SK-N-SH (cell line): ENCODE measurements around the gene GUCY2D. TPM values are rescaled to one million over a fixed set of nuclear protein-coding genes. Genes with fewer than 3 reads are reported as not detected.

ENCODE experiments used
- CTCF ChIA-PET: fragments of 300-600, 350-600 bp; formaldehyde crosslinking; extraction: SDS; loops from one replicate; lab custom pipeline; 2021; lab: Yijun Ruan, JAX
- POLR2A ChIA-PET: fragments of 350-600 bp; sonication (Branson Sonifier 250); formaldehyde crosslinking; extraction: SDS; loops from one replicate; lab custom pipeline; 2020; ENCODE audit warnings: antibody characterized with exemption, inconsistent platforms; lab: Yijun Ruan, JAX
- DNase-seq: peaks from one replicate; pipeline ENCODE4 v3.0.0; 2012
- H2AFZ ChIP-seq: fragments of 200-600 bp; sonication (generic); 2 replicates; pipeline ENCODE4 v1.8.1; 2016; ENCODE audit warnings: antibody characterized with exemption, mild to moderate bottlenecking, low read depth
- H3F3A ChIP-seq: fragments of 200-600 bp; sonication (generic); replicated peaks from 2 replicates; pipeline ENCODE3; 2016; ENCODE audit warnings: antibody characterized with exemption, mild to moderate bottlenecking; ENCODE audit not compliant: insufficient read depth
- H3K27ac ChIP-seq, 2 experiments: fragments of 200-500 bp in 1 of 2; fragments of 200-600 bp in 1 of 2; sonication (Bioruptor generic) in 1 of 2; sonication (generic), shearing (Covaris generic) in 1 of 2; 2 replicates each; pipeline versions ENCODE4 v1.5.1 to v1.6.1; 2014 to 2016; ENCODE audit warnings: low read depth in 2 of 2, inconsistent platforms in 1 of 2, low read length in 1 of 2, mild to moderate bottlenecking in 1 of 2, mixed read lengths in 1 of 2
- H3K27me3 ChIP-seq: fragments of 200-600 bp; sonication (generic), shearing (Covaris generic); 2 replicates; pipeline ENCODE4 v1.6.1; 2016; ENCODE audit warnings: mixed run types; ENCODE audit not compliant: insufficient read depth
- H3K36me3 ChIP-seq, 2 experiments: fragments of 200-500 bp in 1 of 2; fragments of 200-600 bp in 1 of 2; sonication (Bioruptor generic) in 1 of 2; sonication (generic) in 1 of 2; replicated peaks in 1 of 2; 2 replicates each; pipeline versions ENCODE3 to v1.5.1; 2014 to 2016; ENCODE audit warnings: low read length in 1 of 2, mild to moderate bottlenecking in 1 of 2; ENCODE audit not compliant: insufficient read depth in 2 of 2, control insufficient read depth in 1 of 2
- H3K4me1 ChIP-seq, 2 experiments: fragments of 200-500 bp in 1 of 2; fragments of 200-600 bp in 1 of 2; sonication (Bioruptor generic) in 1 of 2; sonication (generic), shearing (Covaris generic) in 1 of 2; 2 replicates each; pipeline versions ENCODE4 v1.5.1 to v1.6.1; 2014 to 2016; ENCODE audit warnings: low read depth in 1 of 2, low read length in 1 of 2, mixed run types in 1 of 2; ENCODE audit not compliant: insufficient read depth in 2 of 2, control insufficient read depth in 1 of 2
- H3K4me2 ChIP-seq: fragments of 200-600 bp; sonication (generic), shearing (Covaris generic); 2 replicates; pipeline ENCODE4 v1.6.1; 2017; ENCODE audit warnings: mixed run types
- H3K4me3 ChIP-seq, 2 experiments: fragments of 200-500 bp in 1 of 2; fragments of 200-600 bp in 1 of 2; sonication (Bioruptor generic) in 1 of 2; sonication (generic), shearing (Covaris generic) in 1 of 2; 2 replicates each; pipeline versions ENCODE4 v1.5.1 to v1.8.1; 2014 to 2016; ENCODE audit warnings: low read depth in 2 of 2, inconsistent platforms in 1 of 2, low read length in 1 of 2, mild to moderate bottlenecking in 1 of 2, mixed read lengths in 1 of 2, moderate library complexity in 1 of 2
- H3K79me2 ChIP-seq: fragments of 200-600 bp; sonication (generic); 2 replicates; pipeline ENCODE4 v1.8.1; 2017; ENCODE audit warnings: mild to moderate bottlenecking; ENCODE audit not compliant: insufficient read depth
- H3K9ac ChIP-seq: fragments of 200-600 bp; sonication (generic); 2 replicates; pipeline ENCODE4 v1.6.1; 2017; ENCODE audit warnings: mixed run types
- H3K9me2 ChIP-seq: fragments of 200-600 bp; sonication (generic); 2 replicates; pipeline ENCODE4 v1.6.1; 2017; ENCODE audit warnings: mixed run types
- H3K9me3 ChIP-seq: fragments of 200-600 bp; sonication (generic); 2 replicates; pipeline ENCODE4 v1.6.1; 2017; ENCODE audit warnings: mixed run types, mild to moderate bottlenecking, moderate library complexity
- H4K20me1 ChIP-seq: fragments of 200-600 bp; sonication (generic); 2 replicates; pipeline ENCODE4 v1.6.1; 2017; ENCODE audit warnings: mild to moderate bottlenecking, mixed run types; ENCODE audit not compliant: insufficient read depth
- EP300 ChIP-seq, 2 experiments: IDR thresholded peaks; 2 replicates each; pipeline versions ENCODE4 v1.4.0 to v1.6.1; 2012; ENCODE audit warnings: borderline replicate concordance in 1 of 2, low read depth in 1 of 2, low read length in 1 of 2
- GATA2 ChIP-seq: sonication (generic); formaldehyde crosslinking; IDR thresholded peaks from 2 replicates; pipeline ENCODE4 v1.5.0; 2020; ENCODE audit warnings: mild to moderate bottlenecking, missing genetic modification reagents
- MXI1 ChIP-seq: IDR thresholded peaks from 2 replicates; pipeline ENCODE4 v1.6.1; 2012; ENCODE audit warnings: mild to moderate bottlenecking, low read depth, low read length, improper control_type of control experiment
- NFIC ChIP-seq: IDR thresholded peaks from 2 replicates; pipeline ENCODE4 v1.4.0; 2012; ENCODE audit warnings: borderline replicate concordance
- POLR2AphosphoS5 ChIP-seq: IDR thresholded peaks from 2 replicates; pipeline ENCODE4 v1.6.1; 2012; ENCODE audit warnings: low read depth, low read length
- RAD21 ChIP-seq: IDR thresholded peaks from 2 replicates; pipeline ENCODE4 v1.6.1; 2012; ENCODE audit warnings: mild to moderate bottlenecking, low read length
- SIN3A ChIP-seq: IDR thresholded peaks from 2 replicates; pipeline ENCODE4 v1.6.1; 2012; ENCODE audit warnings: low read depth, mild to moderate bottlenecking, low read length, moderate library complexity, borderline replicate concordance
- SMC3 ChIP-seq: IDR thresholded peaks from 2 replicates; pipeline ENCODE4 v1.6.1; 2012; ENCODE audit warnings: low read depth, low read length, improper control_type of control experiment
- TAF1 ChIP-seq: IDR thresholded peaks from 2 replicates; pipeline ENCODE4 v1.6.1; 2012; ENCODE audit warnings: low read depth, mild to moderate bottlenecking, low read length, moderate library complexity, borderline replicate concordance
- WGBS: methylation state at CpG from one replicate; pipeline ENCODE4 v1.1.6; 2017; ENCODE audit warnings: low lambda C conversion rate; 5-methylcytosine and 5-hydroxymethylcytosine counted together
- polyA plus RNA-seq, 3 experiments: library from polyadenylated mRNA; depleted of rRNA; stranded (reverse); fragments of >200 nt; gene quantifications; 2 replicates each; pipeline ENCODE4 v1.2.3, GENCODE V29; 2012
- TF ChIP-seq, protein P1 (sequence below): fragments of 200-600 bp; sonication (generic); IDR thresholded peaks from 2 replicates; pipeline ENCODE4 v1.6.1; 2017; ENCODE audit warnings: antibody characterized with exemption, mild to moderate bottlenecking, moderate library complexity
- TF ChIP-seq, protein P2 (sequence below): IDR thresholded peaks from 2 replicates; pipeline ENCODE4 v1.4.0; 2012; ENCODE audit warnings: low read depth
- TF ChIP-seq, protein P3 (sequence below): IDR thresholded peaks from 2 replicates; pipeline ENCODE4 v1.6.1; 2012; ENCODE audit warnings: mild to moderate bottlenecking, low read depth, low read length, moderate library complexity

GUCY2D gene
- polyA plus RNA-seq, 1 of the 3 experiments (the other 2 are of a cell fraction), result not detected

DNA sequence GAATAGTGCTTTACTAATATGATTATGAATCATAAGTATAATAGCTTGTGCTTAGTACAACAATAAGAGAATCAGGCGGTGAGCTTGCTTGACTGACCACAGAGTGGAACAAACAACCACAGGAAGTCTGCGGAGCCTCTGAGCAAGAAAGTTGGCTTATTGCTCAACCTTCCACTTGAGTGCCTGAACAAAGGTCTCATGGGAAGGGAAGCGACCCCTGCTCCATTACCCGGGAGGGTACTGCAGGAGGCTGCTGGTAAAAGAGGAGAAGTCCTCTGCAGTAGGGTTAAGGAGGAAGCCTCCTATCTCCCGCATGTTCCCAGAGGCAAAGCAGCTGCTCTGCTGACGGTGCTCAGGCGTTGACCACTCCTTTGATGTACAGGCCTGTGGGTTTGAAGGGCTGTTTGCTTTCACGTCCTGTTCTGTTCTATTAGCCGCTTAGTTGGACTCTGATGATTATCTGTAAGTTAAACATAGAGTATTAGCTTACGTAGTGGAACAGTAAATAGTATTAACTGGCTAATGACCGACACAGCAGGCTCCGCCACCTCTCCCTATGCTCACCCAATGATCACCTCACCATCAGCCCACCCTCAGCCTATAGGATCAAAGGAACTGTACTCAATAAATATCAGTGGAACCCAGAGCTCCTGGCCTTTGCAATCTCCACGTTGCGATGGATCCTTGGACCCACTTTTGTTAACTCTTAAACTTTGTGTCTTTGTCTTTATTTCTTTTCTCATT, 54.0 kb downstream of the GUCY2D start:
- DNase-seq, result no peak
- H3K79me2 ChIP-seq, result no peaks in the 10 kb centered on the region
- no peak overlapping the region for H2AFZ ChIP-seq
- TF ChIP-seq TAF1 (no peak), MXI1 (no peak), POLR2AphosphoS5 (no peak), NFIC (no peak), RAD21 (no peak)
- TF ChIP-seq, protein P1, sequence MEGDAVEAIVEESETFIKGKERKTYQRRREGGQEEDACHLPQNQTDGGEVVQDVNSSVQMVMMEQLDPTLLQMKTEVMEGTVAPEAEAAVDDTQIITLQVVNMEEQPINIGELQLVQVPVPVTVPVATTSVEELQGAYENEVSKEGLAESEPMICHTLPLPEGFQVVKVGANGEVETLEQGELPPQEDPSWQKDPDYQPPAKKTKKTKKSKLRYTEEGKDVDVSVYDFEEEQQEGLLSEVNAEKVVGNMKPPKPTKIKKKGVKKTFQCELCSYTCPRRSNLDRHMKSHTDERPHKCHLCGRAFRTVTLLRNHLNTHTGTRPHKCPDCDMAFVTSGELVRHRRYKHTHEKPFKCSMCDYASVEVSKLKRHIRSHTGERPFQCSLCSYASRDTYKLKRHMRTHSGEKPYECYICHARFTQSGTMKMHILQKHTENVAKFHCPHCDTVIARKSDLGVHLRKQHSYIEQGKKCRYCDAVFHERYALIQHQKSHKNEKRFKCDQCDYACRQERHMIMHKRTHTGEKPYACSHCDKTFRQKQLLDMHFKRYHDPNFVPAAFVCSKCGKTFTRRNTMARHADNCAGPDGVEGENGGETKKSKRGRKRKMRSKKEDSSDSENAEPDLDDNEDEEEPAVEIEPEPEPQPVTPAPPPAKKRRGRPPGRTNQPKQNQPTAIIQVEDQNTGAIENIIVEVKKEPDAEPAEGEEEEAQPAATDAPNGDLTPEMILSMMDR, result no peak
- TF ChIP-seq, all 33 proteins: peak for 0
- CTCF ChIA-PET, result interaction anchor here (0.9 to 8.9 kb wide), 26 partner anchors 13 to 313 kb away, joined by 3 to 390 read pairs (median 14); partner anchors contain the start of genes ALOX12B, ALOXE3, NAA38 and RNF227
- 62% methylated on average over 14 of the region's 14 CpGs for WGBS
- Histone ChIP-seq H3K36me3 (no peaks in the 10 kb centered on the region), H3K9ac (no peak overlapping the region), H3F3A (no peaks in the 10 kb centered on the region), H3K27me3 (peaks cover 21% of the 10 kb centered on the region; the same call in 1 of the 2 replicates), H3K4me1 (peaks cover 0 to 6% of the 10 kb centered on the region in 2 experiments; a peak in 2 of 4 replicates), H3K4me2 (0 out of 2 replicates have a peak overlapping the region, but pooled peaks have one; percentile 23), H3K9me2 (no peaks in the 10 kb centered on the region), H3K9me3 (no peaks in the 10 kb centered on the region), H3K27ac (no peak overlapping the region), H4K20me1 (no peaks in the 10 kb centered on the region), H3K4me3 (no peak overlapping the region)
- POLR2A ChIA-PET, result interaction anchor here (1.3 kb wide), 1 partner anchor 141 kb away, joined by 3 read pairs; the partner anchor contains the start of gene RNF227

DNA sequence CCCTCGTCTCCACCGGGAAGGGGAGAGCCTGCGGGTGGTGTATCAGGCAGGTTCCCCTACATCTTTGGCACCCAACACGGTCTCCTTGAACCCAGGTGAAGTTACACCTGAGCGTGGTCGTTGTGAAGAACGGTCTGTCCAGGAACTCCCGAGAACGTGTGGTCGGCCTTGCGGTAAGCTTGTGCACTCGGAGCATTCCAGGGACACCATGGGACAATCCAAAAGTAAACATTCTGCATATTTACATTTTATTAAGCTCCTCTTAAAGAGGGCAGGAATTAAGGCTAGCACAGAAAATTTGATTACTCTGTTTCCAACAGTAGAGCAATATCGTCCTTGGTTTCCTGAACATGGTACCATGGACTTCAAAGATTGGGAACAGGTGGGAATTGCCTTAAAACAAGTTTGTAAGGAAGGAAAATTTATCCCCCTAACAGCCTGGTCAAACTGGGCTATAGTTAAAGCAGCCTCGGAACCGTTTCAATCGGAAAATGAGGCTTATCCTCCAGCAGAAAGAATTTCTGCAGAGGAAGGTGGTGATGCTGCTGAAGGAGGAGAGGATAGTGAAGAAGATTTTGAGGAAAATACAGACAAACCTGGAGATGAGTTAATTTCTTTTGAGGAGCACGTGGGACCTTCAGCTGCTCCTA, 54.7 kb downstream of the GUCY2D start:
- POLR2A ChIA-PET, result interaction anchor here (1.3 kb wide), 1 partner anchor 141 kb away, joined by 3 read pairs; the partner anchor contains the start of gene RNF227
- H3K9ac ChIP-seq, result no peak overlapping the region
- 0 out of 2 replicates have a peak overlapping the region, but pooled peaks have one; percentile 58 for H3K4me2 ChIP-seq
- H3K4me1 ChIP-seq, result peaks cover 0 to 6% of the 10 kb centered on the region in 2 experiments; a peak in 2 of 4 replicates
- 76% methylated on average over 17 of the region's 17 CpGs for WGBS
- CTCF ChIA-PET, result interaction anchor here (0.7 to 8.9 kb wide), 44 partner anchors 8 to 314 kb away, joined by 3 to 390 read pairs (median 6); partner anchors contain the start of genes ALOX12B, ALOXE3, CNTROB and NAA38
- H3K27ac ChIP-seq, result no peak overlapping the region
- no peaks in the 10 kb centered on the region for H3K9me2 ChIP-seq
- no peaks in the 10 kb centered on the region for H3F3A ChIP-seq
- no peaks in the 10 kb centered on the region for H4K20me1 ChIP-seq
- H3K27me3 ChIP-seq, result peaks cover 27% of the 10 kb centered on the region
- no peak overlapping the region for H2AFZ ChIP-seq
- no peaks in the 10 kb centered on the region for H3K36me3 ChIP-seq
- H3K9me3 ChIP-seq, result no peaks in the 10 kb centered on the region
- H3K79me2 ChIP-seq, result no peaks in the 10 kb centered on the region
- TF ChIP-seq SIN3A (no peak), SMC3 (no peak), EP300 (IDR thresholded peaks at IDR 0.05; ENCODE audit: borderline replicate concordance in 1 of 2, low read depth in 1 of 2, low read length in 1 of 2) (no peak), GATA2 (CRISPR knock-in tag) (no peak), RAD21 (no peak)
- TF ChIP-seq, protein P2, sequence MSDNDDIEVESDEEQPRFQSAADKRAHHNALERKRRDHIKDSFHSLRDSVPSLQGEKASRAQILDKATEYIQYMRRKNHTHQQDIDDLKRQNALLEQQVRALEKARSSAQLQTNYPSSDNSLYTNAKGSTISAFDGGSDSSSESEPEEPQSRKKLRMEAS, result no peak
- TF ChIP-seq, protein P3, sequence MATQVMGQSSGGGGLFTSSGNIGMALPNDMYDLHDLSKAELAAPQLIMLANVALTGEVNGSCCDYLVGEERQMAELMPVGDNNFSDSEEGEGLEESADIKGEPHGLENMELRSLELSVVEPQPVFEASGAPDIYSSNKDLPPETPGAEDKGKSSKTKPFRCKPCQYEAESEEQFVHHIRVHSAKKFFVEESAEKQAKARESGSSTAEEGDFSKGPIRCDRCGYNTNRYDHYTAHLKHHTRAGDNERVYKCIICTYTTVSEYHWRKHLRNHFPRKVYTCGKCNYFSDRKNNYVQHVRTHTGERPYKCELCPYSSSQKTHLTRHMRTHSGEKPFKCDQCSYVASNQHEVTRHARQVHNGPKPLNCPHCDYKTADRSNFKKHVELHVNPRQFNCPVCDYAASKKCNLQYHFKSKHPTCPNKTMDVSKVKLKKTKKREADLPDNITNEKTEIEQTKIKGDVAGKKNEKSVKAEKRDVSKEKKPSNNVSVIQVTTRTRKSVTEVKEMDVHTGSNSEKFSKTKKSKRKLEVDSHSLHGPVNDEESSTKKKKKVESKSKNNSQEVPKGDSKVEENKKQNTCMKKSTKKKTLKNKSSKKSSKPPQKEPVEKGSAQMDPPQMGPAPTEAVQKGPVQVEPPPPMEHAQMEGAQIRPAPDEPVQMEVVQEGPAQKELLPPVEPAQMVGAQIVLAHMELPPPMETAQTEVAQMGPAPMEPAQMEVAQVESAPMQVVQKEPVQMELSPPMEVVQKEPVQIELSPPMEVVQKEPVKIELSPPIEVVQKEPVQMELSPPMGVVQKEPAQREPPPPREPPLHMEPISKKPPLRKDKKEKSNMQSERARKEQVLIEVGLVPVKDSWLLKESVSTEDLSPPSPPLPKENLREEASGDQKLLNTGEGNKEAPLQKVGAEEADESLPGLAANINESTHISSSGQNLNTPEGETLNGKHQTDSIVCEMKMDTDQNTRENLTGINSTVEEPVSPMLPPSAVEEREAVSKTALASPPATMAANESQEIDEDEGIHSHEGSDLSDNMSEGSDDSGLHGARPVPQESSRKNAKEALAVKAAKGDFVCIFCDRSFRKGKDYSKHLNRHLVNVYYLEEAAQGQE, result no peak
- no peak for DNase-seq
- H3K4me3 ChIP-seq, result no peak overlapping the region
